Stromal cell of bone marrow (primary cell): ENCODE results near the gene SLC16A12.

Source experiments
- DNase-seq: peaks from one replicate; pipeline ENCODE4 v3.0.0-alpha.2; 2012; ENCODE audit warnings: low read depth

SLC16A12 gene

DNA sequence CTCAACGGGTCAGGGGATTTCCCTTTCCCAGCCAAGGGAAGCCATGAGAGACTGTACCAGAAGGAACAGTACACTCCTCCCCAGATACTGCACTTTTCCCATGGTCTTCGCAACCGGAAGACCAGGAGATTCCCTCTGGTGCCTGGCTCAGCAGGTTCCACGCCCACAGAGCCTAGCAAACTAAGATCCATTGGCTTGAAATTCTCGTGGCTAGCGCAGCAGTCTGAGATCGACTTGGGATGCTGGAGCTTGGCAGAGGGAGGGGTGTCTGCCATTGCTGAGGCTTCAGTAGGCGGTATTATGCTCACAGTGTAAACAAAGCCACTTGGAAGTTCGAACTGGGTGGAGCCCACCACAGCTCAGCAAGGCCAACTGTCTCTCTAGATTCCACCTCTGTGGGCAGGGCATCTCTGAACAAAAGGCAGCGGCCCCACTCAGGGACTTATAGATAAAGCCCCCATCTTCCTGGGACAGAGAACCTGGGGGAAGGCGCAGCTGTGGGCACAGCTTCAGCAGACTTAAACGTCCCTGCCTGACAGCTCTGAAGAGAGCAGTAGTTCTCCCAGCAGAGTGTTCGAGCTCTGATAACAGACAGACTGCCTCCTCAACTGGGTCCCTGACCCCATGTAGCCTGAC is 29.6 kb downstream of the SLC16A12 start:
- DNase-seq, result no peak

DNA sequence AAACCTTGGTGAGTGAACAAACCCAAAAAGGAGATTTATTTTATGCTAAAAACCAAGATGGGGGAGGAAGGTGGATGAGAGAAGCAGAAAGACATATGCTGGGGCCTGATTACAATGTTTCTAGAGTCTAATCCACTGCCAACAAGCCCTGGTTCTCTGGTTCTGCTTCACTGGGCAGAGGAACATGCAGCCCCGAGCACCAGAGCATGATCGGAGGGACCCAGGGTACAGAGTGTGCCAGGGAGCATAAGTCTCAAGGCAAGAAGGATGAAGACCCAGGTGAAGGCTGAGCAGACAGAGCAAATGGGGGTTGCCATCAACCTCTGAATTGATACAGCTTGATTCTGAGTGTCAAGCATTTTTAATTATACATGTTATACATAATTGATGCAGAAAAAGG is 30.7 kb downstream of the SLC16A12 start:
- no peak for DNase-seq

DNA sequence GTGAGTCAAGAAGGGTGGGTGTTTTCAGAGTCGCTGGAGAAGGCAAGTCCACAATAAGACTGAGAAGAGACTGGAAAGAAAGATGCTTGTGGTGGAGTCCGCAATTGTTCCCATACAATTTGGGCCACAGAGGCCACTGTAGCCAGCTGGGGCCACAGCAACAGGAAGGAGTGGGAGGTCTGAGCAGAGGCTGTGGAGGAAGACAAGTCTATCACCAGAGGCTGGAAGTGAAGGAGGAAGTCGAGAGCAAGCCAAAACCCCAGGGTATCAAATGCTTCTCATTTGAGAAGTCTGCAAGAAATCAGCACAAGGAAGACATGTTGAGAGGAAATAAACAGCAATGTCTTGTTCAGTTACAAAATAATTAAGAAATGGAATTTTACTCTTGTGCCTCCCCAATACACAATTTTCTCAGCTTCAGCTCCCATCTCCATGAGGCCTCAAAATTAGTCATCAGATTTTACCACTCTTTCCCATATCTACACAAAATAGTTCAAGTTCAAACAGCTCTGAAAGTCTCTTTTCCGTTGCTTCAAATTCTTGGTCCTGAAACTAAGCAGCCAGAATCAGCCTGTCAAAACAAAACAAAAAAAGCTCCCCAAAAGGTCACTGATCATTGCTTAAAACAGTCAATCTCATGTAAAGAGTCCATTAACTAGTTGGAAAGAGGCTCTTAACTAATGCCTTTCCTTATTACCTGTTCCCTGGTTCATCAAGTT is 31.6 kb downstream of the SLC16A12 start:
- DNase-seq, result no peak

DNA sequence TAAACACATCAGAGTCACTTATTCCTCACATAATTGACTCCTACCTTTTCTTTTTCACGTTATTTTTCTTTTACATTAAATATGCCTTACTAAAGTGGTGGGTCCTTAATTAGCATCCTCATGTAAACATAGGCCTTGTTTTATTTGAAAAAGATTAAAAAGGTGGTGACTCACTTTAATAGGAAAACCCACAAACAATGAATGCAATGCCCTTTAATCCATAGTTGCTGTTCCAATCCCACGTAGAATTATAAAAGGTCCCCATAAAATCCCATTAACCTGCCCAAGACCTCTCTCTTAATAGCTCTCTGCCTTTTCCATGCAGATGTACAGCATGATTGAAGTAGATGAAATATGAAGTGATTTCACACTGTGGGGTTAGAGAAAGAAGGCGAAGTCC is 32.2 kb downstream of the SLC16A12 start:
- no peak for DNase-seq

DNA sequence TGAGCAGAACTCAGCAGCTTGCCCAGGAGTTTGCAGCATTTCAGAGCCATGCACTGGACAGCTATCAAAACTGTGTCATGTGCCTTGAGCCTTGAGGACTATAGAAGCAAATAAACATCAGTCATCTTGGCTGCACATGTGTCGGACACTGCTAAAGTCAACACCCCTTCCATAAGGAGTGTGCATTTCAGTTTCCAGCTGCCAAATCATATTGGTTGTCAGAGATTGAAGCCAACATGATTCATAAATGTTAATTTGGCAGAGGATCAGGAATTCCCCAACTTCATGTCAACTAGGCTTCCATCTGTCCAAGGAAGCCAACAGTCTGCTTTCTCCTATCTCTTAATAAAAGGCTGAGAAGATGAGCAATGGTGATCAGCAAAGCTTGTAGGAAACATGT is 32.8 kb downstream of the SLC16A12 start:
- peak; percentile 68 for DNase-seq

DNA sequence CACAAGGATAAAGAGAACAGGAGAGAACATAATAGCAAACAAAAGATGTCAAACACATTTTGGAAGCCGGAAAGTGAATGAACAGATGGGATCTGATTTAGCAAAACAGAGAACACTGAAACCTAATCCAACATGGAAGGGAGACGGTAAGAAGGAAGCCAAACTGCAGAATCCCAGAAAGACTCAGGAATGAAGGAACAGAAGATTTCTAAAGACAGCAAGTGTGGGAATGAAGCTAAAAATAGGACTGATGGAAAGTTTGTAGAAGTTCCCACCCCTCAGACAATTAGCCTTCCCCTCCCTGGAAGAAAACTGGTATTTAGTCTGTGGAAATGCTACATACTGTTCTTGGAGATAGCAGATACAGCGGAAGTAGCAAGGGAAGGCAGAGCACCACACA is 40.8 kb downstream of the SLC16A12 start:
- DNase-seq, result no peak

DNA sequence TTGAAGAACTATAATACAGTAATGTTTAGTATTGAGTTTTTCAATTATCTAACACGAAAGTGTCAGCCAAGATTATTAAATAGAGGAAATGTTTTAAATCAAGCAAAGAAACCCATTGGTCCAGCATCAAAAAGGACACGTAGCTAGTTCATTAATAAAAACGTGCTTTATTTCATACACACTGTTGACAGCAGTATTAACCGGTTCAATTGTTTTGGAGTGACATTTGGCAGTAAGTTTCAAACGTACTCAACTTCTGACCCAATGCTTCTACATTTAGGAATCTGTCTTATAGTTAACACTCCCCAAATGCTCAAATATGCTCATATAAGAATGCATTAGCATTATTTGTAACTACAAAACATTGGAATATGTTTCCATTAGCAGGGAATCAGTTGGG is 41.3 kb downstream of the SLC16A12 start:
- no peak for DNase-seq

DNA sequence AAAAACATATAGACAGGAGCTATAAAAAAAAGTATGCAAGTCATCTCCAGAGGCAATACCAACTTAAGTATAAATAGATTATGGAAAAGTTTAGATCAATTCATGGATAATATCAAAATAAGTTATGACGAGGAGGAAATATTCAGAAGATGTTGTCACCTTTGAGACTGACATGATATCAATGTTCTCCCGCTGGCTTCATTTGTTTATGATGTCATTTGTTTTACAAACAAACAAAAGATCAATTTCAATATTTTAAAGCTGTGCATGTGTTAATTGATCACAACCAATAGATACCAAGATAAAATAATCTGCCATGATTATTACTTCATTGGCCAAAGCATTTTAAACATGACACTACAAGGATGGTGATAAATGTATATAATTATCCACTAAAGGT is 43.5 kb downstream of the SLC16A12 start:
- DNase-seq, result no peak

DNA sequence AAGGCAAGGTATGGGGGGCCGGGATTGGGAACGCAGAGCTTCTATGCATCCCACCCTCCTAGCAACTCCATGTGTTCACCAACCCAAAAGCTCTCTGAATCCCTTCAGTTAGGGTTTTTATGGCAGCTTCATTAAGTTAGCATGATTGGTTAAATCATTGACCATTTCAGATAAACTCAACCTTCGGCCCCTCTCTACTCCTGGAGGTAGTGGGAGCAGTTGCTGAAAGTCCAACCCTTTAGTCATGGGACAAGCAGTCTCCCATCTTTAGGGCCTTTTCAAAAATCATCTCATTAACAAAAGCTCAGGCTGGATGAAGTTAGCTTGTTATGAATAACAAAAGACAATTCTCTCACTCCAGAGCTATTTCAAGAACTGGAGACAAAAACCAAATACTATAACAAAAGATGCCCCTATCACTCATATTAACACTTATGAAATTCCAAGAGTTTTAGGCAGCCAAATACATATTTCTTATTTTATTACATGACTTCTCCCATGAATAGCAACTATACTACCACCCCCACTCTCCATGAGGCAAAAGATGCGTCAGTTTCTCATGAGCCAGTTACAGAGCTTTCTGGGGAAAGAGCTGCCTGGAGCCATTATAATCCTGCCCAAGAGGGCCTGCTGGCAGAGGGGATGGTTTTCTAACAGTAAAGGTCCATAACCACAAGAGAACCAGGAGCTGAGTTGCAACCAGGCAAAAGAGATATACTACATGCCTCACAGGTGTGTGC is 44.6 kb downstream of the SLC16A12 start:
- no peak for DNase-seq

DNA sequence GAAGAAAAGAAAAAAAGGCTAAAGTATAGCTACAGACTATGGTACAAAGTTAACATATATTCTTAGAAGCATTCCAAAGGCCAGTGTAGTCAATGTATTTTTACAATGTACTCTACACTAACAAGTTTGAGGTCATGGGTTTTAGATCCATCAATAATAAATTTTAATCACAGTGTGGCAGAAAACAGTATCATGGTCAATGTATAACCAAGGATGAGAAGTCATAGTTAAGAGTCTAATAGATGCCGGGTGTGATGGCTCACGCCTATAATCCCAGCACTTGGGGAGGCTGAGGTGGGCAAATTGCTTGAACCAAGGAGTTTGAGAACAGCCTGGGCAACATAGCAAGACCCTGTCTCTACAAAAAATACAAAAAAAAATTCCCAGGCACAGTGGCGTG is 53.1 kb downstream of the SLC16A12 start:
- DNase-seq, result no peak

DNA sequence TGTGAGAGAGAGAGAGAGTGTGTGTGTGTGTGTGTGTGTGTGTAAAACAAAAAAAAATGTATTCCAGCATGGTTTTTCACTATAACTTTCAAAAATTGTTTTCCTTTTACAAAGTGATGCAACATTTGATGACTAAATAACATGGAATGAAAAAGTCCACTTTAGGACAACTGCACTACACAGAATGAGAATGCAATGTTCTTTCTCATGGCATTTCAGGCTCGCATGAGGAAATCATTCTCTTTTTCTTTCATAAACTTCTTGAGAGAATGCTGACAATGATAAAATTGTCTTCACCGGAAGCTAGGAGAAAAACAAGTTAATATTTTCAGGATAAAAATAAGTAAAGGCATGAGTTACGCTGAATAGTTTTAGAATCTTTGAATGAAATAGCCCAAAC is 53.7 kb downstream of the SLC16A12 start:
- peak; percentile 82 for DNase-seq

DNA sequence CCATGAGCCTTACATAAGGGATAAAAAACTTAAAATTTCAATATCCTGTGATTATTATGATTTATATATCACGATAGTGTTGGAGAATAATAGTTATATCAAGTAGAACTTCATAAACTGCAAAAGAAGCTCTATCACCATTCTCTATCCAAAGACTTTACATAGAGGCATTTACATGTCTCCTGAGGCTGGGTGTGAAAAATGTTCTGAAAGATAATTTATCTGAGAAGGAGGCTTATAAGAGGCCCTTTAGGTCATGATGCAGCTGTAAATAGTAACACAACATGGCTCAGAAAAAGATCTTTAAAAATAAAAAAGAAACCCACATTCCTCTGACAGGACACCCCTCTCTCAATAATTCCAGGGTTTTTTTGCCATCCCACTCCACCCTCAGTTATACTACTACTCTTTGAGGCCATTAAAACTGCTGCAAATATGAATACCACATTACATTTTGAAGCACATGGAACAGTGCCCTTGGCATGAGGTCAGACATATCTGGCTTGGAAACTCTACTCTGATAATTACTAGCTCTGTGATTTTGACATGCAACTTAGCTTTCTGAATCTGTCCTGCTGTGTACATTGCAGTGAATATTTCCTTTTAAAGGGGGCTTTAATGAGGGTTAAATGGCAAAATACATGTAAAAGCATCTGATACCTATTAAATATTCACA is 55.5 kb downstream of the SLC16A12 start:
- DNase-seq, result peak; percentile 55

DNA sequence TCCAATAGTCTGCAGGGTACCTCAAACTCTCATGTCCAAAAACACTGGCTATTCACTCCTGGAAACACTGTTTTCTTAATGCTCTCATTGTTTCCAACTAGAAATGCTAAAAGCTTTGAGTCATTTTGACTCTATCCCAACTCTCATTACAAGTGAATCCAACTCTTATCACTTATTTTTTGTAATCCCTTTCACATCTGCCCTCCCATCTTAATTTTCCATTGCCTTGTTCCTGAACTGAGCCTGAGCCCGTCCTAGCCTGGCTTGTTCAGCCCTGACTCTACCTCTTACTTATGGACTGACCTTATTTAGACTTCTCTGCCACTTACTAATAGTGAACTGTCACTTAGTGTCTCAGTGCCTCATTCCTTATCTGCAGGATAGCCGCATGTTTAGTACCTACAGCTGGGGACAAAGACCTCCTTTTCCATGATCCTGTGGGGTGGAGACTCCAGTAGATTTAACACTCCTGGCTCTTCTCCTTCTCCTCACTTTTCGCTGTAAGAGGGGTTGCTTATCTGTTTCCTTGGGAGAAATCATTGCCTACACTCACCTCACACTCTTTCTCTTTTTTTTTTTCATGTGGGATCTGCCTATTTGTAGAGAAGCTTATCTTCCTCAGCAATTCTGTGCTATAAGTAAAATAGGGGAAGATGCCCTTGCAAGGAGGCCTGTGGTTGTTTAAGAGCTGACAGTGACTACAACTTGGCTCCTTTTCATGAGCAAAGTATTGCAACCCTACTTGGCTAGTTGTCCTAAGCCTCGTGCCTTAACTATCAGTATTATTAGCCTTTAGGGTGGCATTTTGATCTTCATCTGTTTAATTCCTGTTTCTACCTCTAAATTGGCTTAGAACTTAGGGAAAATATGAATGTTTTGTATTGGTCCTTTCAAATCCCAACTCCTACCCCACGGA is 56.4 kb downstream of the SLC16A12 start:
- DNase-seq, result peak; percentile 72

DNA sequence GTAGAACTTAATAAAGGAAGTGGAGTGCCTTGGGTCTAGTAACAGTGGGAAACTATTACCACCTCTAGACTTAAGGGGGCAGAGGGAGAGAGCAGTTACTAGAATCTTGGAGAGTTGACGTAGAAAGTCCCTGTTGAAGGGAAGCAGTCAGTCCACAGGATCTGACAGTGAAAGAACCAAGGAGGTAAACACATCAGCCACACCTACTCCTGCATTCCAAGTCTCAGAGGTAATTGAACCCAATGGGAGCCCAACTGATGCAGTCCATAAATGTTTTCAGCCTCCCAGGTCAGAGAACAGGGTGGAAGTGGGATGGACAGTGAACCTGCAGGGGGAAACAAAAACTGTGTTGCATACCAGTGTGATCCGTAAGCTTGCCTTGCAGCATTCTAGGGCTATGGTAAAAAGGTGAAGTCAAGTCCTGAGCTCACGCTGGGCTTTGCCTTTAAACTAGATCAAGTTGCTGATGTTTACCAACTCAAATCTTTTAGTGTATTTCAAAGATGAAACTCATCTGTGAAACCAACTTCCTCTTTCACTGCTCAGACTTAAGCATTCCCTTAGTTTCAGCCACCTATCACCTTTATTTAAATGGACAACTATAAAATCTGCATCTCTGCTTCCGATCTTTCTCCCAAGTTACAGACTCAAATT is 57.2 kb downstream of the SLC16A12 start:
- no peak for DNase-seq

DNA sequence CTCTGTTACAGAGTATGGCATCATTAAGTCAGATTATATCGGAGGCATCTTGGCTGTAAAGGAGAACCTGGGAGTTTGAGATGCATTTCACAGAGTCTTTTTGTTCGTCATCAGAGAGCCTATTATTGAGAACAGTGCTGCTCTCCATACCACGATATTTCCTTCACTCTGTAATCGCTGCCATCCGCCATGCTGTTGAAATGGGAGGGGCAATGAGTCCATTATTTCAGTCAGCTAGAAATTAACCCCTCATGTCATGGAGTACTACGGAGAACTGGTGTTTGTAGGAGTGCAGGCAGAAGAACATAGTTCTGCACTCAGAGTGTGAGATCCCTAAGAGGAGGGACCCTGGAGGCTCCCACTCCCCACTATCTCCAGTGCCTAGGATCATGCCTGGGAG is 59.2 kb downstream of the SLC16A12 start:
- no peak for DNase-seq

DNA sequence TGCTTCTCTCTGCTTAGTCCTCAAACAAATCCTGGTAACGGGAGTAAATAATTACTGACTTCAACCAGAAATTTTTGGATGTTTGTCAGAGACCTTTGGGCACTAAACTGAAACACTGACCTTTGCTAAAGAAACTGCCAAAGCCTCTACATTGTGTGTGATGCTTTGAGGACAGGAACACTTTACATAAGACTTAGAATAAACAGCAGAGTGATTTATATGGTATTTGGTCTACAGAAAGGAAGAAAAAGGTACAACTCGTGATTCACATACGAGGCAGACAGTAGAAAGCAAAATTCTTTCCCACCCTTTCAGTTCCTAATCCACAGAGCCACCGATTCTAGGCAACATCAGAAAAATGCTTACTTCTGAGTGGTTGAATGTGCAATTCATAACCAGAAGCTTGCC is 59.8 kb downstream of the SLC16A12 start:
- DNase-seq, result no peak

DNA sequence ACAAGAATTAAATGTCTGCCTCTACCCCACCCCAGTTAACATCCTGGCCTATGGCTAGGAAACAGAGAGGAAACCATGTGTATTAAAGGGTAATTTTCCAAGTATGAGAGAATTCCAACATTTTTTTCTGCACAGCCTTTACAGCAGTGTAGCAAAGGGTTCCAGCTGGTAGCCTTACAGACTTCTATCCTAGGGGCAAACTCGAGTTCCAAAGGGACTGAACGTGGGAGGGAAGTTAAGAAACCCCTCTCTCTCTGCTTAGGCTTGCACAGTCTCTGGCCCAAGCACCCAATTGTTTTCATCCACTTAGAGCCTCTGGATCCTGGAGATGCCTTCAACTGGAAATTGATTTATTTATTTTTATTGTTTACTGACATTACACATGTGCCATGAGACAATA is 60.3 kb downstream of the SLC16A12 start:
- no peak for DNase-seq

DNA sequence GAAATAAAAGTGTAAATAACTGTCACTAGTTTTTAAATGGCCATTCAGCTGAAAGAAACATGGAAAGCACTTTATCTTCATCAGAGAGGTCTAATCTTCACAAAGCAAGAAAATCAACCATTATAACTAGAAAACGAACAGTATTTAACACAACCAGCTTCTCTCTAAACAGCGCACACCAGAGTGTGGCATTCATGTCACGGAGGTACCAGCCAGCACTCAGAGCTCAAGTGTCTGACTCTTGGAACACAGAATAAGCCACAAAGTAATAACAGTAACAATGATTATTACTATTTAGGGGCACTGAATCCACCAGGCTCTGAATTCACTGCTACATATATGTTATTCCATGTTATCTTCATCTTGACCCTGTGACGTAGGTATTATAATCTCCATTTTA is 60.9 kb downstream of the SLC16A12 start:
- no peak for DNase-seq

DNA sequence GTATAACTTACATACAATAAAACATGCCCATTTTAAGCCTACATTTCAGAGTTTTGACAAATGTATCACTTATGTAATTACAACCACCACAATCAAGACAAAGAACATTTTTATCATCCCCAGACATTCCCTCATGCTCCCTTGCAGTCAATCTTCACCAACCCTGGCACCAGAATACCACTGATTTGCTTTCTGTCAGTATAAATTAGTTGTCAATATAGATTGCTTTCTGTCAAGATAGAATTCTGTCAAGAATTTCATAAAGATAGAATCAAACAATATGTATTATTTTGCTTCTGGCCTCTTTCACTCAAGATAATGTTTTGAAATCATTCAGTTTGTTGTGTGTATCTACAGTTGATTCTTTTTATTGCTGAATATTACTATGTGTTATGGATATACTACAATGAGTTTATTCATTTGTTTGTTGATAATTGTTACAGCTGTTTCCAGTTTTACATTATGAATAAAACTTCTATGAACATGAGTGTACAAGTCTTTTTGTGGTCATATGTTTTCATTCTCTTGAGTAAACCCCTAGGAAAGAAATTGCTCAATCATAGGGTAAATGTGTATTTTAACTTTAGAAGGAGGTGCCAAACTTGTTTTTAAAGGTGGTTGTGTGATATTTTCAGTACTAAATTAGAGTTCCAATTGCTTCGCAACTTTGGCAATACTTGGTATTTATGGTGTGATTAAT is 64.1 kb downstream of the SLC16A12 start:
- no peak for DNase-seq

DNA sequence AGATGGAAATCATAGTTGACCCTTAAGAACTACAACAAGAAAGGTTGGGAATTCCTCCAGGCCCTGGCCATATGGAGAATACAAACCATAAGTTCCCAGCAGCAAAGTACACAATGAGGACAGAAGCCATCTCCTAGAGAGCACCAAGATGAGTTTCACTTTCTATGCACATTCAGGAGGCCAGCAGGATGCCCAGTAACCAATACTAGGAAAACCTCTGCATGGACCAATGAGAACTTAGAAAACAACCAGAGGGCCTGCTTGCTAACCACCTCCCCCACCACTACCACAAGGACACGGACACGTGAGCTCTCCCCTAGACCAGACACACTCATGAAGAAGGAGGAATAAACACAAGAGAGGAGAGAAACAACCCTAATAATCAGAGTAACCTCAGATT is 64.8 kb downstream of the SLC16A12 start:
- DNase-seq, result no peak

DNA sequence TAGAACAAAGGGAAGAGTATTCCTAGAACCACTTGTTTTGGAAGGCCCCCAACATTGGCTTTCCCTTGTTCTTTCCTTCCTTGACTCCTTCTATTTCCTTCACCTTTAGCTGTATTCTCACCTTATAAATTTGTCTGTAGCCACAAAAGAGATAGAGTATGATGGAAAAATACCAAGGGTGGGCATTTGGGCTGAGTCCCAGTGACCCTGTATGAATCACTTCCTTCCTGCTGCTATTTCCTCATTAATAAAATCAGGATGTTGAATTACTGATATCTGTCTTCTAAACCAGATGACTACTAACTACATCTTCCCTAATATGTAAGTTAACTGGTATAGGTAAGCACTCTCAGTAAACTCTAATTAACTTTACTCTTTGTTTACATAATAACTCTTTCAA is 65.9 kb downstream of the SLC16A12 start:
- DNase-seq, result no peak
